HepG2 (cell line): Measurements from ENCODE around the gene CSE1L. TPM values are rescaled to one million over a fixed set of nuclear protein-coding genes. Genes with fewer than 3 reads are reported as not detected.

ENCODE experiments used
- ATAC-seq: fragments of 200-7000 bp; cut with Tn5 transposase; 3 replicates; pipeline ENCODE4 v1.9.1; 2020; ENCODE audit warnings: mild to moderate bottlenecking, moderate library complexity
- BruUV-seq: library from RNA; stranded (reverse); fragments of 400-500 nt; replicated peaks from 2 replicates; lab custom pipeline; 2021; lab: Mats Ljungman, UMichigan
- CTCF ChIA-PET: fragments of 300-600 bp; formaldehyde crosslinking; extraction: SDS; loops from one replicate; lab custom pipeline; 2021; ENCODE audit warnings: low total read pairs, inconsistent platforms, low intra/inter-chr PET ratio; lab: Yijun Ruan, JAX
- POLR2A ChIA-PET: fragments of 350-600 bp; sonication (Branson Sonifier 250); formaldehyde crosslinking; loops from one replicate; lab custom pipeline; 2020; ENCODE audit warnings: antibody characterized with exemption, inconsistent platforms; lab: Yijun Ruan, JAX
- DNase-seq: peaks from one replicate; pipeline ENCODE4 v3.0.0-alpha.2; 2015; ENCODE audit warnings: low spot score
- FAIRE-seq: peaks from 3 replicates; lab custom pipeline; 2011; peaks lifted over from hg19 to GRCh38; lab: Jason Lieb, UNC
- H2AFZ ChIP-seq: one replicate; pipeline ENCODE4 v1.6.1; 2011; ENCODE audit warnings: low read length, inconsistent platforms
- H3K27ac ChIP-seq: fragments of 300-600 bp; 3 replicates; pipeline ENCODE4 v1.8.0; 2011; ENCODE audit warnings: mixed run types, mild to moderate bottlenecking, mixed read lengths, low read length, inconsistent platforms; ENCODE audit not compliant: insufficient read depth; ENCODE audit errors: extremely low read length
- H3K27me3 ChIP-seq, 2 experiments: fragments of 200-600 bp in 1 of 2; 2 replicates in 1 of 2; 3 replicates in 1 of 2; pipeline versions ENCODE4 v1.6.0 to v1.8.0; 2011; ENCODE audit warnings: low read length in 2 of 2, mild to moderate bottlenecking in 2 of 2, moderate library complexity in 2 of 2, inconsistent platforms in 1 of 2; ENCODE audit not compliant: insufficient read depth in 2 of 2, control insufficient read depth in 1 of 2
- H3K36me3 ChIP-seq, 2 experiments: fragments of 200-600 bp in 1 of 2; replicated peaks in 1 of 2; 2 replicates in 1 of 2; 3 replicates in 1 of 2; pipeline versions ENCODE4 v1.5.1 to v1.8.0; 2011; ENCODE audit warnings: low read length in 2 of 2, inconsistent platforms in 1 of 2; ENCODE audit not compliant: insufficient read depth in 2 of 2, control insufficient read depth in 1 of 2
- H3K4me1 ChIP-seq: 2 replicates; pipeline ENCODE4 v1.5.1; 2012; ENCODE audit warnings: low read length, inconsistent platforms; ENCODE audit not compliant: insufficient read depth
- H3K4me2 ChIP-seq: 2 replicates; pipeline ENCODE4 v1.6.0; 2011; ENCODE audit warnings: low read depth, low read length, inconsistent platforms
- H3K4me3 ChIP-seq, 3 experiments: fragments of 200-600 bp in 1 of 3; sonication (generic), shearing (Covaris generic) in 1 of 3; replicated peaks in 1 of 3; 2 replicates each; pipeline ENCODE4 v1.5.1; 2011 to 2016; ENCODE audit warnings: low read length in 3 of 3, inconsistent platforms in 2 of 3, low read depth in 2 of 3, mild to moderate bottlenecking in 2 of 3, control low read depth in 1 of 3, mixed read lengths in 1 of 3; ENCODE audit not compliant: insufficient read depth in 1 of 3
- H3K79me2 ChIP-seq: one replicate; pipeline ENCODE4 v1.6.1; 2011; ENCODE audit warnings: low read length, inconsistent platforms; ENCODE audit not compliant: insufficient read depth
- H3K9ac ChIP-seq: 2 replicates; pipeline ENCODE4 v1.6.0; 2011; ENCODE audit warnings: mild to moderate bottlenecking, low read depth, low read length, inconsistent platforms; ENCODE audit not compliant: insufficient read depth
- H3K9me3 ChIP-seq: 2 replicates; pipeline ENCODE4 v1.5.1; 2012; ENCODE audit warnings: mild to moderate bottlenecking, low read length
- H4K20me1 ChIP-seq: 2 replicates; pipeline ENCODE4 v1.6.0; 2011; ENCODE audit warnings: inconsistent platforms, mild to moderate bottlenecking, low read length, moderate library complexity; ENCODE audit not compliant: insufficient read depth
- CENPT ChIP-seq: sonication (generic); formaldehyde crosslinking; IDR thresholded peaks from 2 replicates; pipeline ENCODE4 v1.8.0; 2022; ENCODE audit warnings: low read depth, mild to moderate bottlenecking, moderate library complexity, missing genetic modification reagents
- FOXO1 ChIP-seq: sonication (generic); formaldehyde crosslinking; IDR thresholded peaks from 2 replicates; pipeline ENCODE4 v1.4.0; 2020; ENCODE audit warnings: missing genetic modification reagents
- FOXP1 ChIP-seq, 2 experiments: fragments of 450-650 bp in 1 of 2; IDR thresholded peaks; 2 replicates each; pipeline ENCODE4 v1.6.1; 2017 to 2018; ENCODE audit warnings: antibody characterized with exemption in 1 of 2
- MAFG ChIP-seq: sonication (generic); formaldehyde crosslinking; IDR thresholded peaks from 2 replicates; pipeline ENCODE4 v1.5.1; 2020; ENCODE audit warnings: mild to moderate bottlenecking, missing genetic modification reagents
- POLR2A ChIP-seq, 2 experiments: IDR thresholded peaks; 2 replicates each; pipeline ENCODE4 v1.6.1; 2011; ENCODE audit warnings: low read depth in 2 of 2, low read length in 2 of 2, mild to moderate bottlenecking in 1 of 2, moderate library complexity in 1 of 2; ENCODE audit not compliant: insufficient read depth in 1 of 2
- RBM22 ChIP-seq: fragments of 200-400 bp; formaldehyde crosslinking; optimal IDR thresholded peaks from 2 replicates; pipeline ENCODE3; 2017; ENCODE audit warnings: mild to moderate bottlenecking, low read length, moderate library complexity
- SYNCRIP ChIP-seq: fragments of 200-400 bp; formaldehyde crosslinking; IDR thresholded peaks from 2 replicates; pipeline ENCODE4 v1.6.1; 2018; ENCODE audit warnings: mild to moderate bottlenecking, low read depth, low read length; ENCODE audit not compliant: insufficient read depth
- WGBS: methylation state at CpG from one replicate; pipeline ENCODE4 v1.1.6; 2017; ENCODE audit warnings: low lambda C conversion rate; 5-methylcytosine and 5-hydroxymethylcytosine counted together
- in situ Hi-C: cut with HindIII; loops from 2 replicates; pipeline ENCODE4 v1.10.0; 2017; ENCODE audit warnings: low pct_unique_long_range_greater_than_20kb; ENCODE audit not compliant: extremely low pct_ligation_motif_present
- intact Hi-C: fragments of 100-400 bp; cut with micrococcal nuclease; formaldehyde crosslinking; loops from one replicate; pipeline ENCODE4 v1.10.0; 2022; ENCODE audit not compliant: unreplicated experiment
- polyA plus RNA-seq, 8 experiments: library from polyadenylated mRNA; depleted of rRNA in 3 of 8; stranded (reverse) in 7 of 8; unstranded in 1 of 8; fragments of >200 nt; fragmentation: Illumina TruSeq in 4 of 8; extraction: Trizol in 4 of 8; gene quantifications; 2 replicates each; pipeline versions ENCODE4 v1.2.1 to v1.2.3, GENCODE V29; 2011 to 2016; ENCODE audit warnings: low read depth in 4 of 8, missing spikeins in 1 of 8, mixed read lengths in 1 of 8; ENCODE audit not compliant: insufficient read depth in 1 of 8
- total RNA-seq, 5 experiments: library from RNA; depleted of rRNA; stranded (reverse); fragments of >200 nt; fragmentation: Illumina TruSeq; extraction: Trizol; gene quantifications; 2 replicates each; pipeline ENCODE4 v1.2.3, GENCODE V29; 2016; ENCODE audit warnings: low read depth in 1 of 5
- TF ChIP-seq, protein P1 (sequence below): sonication (generic); formaldehyde crosslinking; IDR thresholded peaks from 2 replicates; pipeline ENCODE4 v1.5.0; 2020; ENCODE audit warnings: mild to moderate bottlenecking, missing genetic modification reagents, moderate library complexity
- TF ChIP-seq, protein P2 (sequence below): sonication (generic); formaldehyde crosslinking; IDR thresholded peaks from 2 replicates; pipeline ENCODE4 v1.8.1; 2023; ENCODE audit warnings: mild to moderate bottlenecking, missing genetic modification reagents

CSE1L gene
- total and polyA plus RNA-seq, 2 of the 13 experiments (the other 11 are each of a cell fraction or from before 2014, with no cell fraction given) = 56.9 to 258 TPM

DNA sequence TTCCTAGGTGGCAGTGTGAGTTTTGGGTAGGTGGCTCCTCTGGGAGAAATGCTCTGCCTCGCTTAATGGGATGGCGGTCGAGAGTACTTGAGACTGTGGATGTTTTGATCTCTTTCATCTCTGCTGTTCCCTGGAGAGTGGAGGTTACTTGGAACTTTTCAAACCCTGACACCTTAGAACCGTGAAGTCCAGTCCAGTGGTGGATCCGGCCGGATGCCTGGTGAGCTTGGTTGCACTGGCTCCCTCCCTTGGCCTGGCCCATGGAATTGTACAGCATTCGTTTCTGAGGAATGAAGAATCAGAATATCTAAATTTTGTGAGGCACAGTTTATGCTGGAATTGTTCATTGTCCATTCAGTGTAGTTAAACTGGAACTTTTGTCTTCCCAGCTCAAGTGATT lies 51.0 kb downstream of the CSE1L start:
- intact Hi-C loops (no loop called here), in situ Hi-C loops (no loop called here)
- no TSS peak for BruUV-seq
- Histone ChIP-seq H3K9ac (no peak overlapping the region), H3K27ac (no peak overlapping the region), H3K79me2 (no peaks in the 10 kb centered on the region), H3K9me3 (no peaks in the 10 kb centered on the region), H2AFZ (no peak overlapping the region), H3K4me1 (no peaks in the 10 kb centered on the region), H3K27me3 (no peaks in the 10 kb centered on the region), H3K4me2 (no peak overlapping the region), H4K20me1 (no peaks in the 10 kb centered on the region), H3K36me3 (peaks cover 32 to 78% of the 10 kb centered on the region in 2 experiments), H3K4me3 (no peak overlapping the region)
- ChIA-PET CTCF (no interaction called here), POLR2A (interaction anchor here (0.7 kb wide), 1 partner anchor 10 kb away, joined by 4 read pairs; no protein-coding TSS in a partner anchor)
- peak; percentile 18; the same call in 2 of the 3 replicates for ATAC-seq
- TF ChIP-seq SYNCRIP (no peak), MAFG (CRISPR knock-in tag) (no peak), FOXO1 (CRISPR knock-in tag) (no peak), POLR2A (IDR thresholded peaks at IDR 0.05; ENCODE audit: insufficient read depth in 1 of 2, low read depth in 2 of 2, low read length in 2 of 2) (peak in 1 of 2 experiments; percentile 39; a peak in 1 of 4 replicates), CENPT (CRISPR knock-in tag) (no peak), RBM22 (peak; percentile 92)
- FAIRE-seq = no peak
- DNase-seq = no peak
- 94% methylated on average over 7 of the region's 7 CpGs for WGBS

DNA sequence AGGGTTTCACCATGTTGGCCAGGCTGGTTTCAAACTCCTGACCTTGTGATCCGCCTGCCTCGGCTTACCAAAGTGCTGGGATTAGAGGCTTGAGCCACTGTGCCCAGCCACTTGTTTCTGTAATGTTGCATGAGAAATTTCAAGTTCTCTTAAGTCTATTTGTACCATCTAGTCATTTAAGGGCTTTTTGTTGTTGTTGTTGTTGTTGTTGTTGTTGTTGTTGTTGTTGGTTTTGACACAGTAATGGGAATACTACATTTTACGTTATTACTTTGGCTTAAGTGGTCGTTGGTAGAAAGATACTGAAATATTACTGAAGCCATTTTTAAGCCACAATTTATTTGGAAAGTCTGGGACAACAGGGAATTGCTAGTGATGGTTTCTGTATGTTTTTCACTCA lies 52.0 kb downstream of the CSE1L start:
- H3K9me3 ChIP-seq = no peaks in the 10 kb centered on the region
- peaks cover 36 to 78% of the 10 kb centered on the region in 2 experiments for H3K36me3 ChIP-seq
- POLR2A ChIA-PET = interaction anchor here (0.7 kb wide), 1 partner anchor 62 kb away, joined by 3 read pairs; no protein-coding TSS in a partner anchor
- ATAC-seq (no peak), DNase-seq (no peak), FAIRE-seq (no peak)
- H3K9ac ChIP-seq = no peak overlapping the region
- H3K4me2 ChIP-seq = no peak overlapping the region
- no peak overlapping the region for H3K27ac ChIP-seq
- no peaks in the 10 kb centered on the region for H3K4me1 ChIP-seq
- H4K20me1 ChIP-seq = no peaks in the 10 kb centered on the region
- TF ChIP-seq, protein P1, sequence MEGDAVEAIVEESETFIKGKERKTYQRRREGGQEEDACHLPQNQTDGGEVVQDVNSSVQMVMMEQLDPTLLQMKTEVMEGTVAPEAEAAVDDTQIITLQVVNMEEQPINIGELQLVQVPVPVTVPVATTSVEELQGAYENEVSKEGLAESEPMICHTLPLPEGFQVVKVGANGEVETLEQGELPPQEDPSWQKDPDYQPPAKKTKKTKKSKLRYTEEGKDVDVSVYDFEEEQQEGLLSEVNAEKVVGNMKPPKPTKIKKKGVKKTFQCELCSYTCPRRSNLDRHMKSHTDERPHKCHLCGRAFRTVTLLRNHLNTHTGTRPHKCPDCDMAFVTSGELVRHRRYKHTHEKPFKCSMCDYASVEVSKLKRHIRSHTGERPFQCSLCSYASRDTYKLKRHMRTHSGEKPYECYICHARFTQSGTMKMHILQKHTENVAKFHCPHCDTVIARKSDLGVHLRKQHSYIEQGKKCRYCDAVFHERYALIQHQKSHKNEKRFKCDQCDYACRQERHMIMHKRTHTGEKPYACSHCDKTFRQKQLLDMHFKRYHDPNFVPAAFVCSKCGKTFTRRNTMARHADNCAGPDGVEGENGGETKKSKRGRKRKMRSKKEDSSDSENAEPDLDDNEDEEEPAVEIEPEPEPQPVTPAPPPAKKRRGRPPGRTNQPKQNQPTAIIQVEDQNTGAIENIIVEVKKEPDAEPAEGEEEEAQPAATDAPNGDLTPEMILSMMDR (CRISPR knock-in tag) = no peak
- TF ChIP-seq FOXP1 (IDR thresholded peaks at IDR 0.05) (peak; percentile 96), FOXP1 (CRISPR knock-in tag; IDR thresholded peaks at IDR 0.05) (no peak)
- TF ChIP-seq, protein P2, sequence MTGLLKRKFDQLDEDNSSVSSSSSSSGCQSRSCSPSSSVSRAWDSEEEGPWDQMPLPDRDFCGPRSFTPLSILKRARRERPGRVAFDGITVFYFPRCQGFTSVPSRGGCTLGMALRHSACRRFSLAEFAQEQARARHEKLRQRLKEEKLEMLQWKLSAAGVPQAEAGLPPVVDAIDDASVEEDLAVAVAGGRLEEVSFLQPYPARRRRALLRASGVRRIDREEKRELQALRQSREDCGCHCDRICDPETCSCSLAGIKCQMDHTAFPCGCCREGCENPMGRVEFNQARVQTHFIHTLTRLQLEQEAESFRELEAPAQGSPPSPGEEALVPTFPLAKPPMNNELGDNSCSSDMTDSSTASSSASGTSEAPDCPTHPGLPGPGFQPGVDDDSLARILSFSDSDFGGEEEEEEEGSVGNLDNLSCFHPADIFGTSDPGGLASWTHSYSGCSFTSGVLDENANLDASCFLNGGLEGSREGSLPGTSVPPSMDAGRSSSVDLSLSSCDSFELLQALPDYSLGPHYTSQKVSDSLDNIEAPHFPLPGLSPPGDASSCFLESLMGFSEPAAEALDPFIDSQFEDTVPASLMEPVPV (CRISPR knock-in tag) = no peak
- intact Hi-C loops = no loop called here
- H3K27me3 ChIP-seq = no peaks in the 10 kb centered on the region
- in situ Hi-C loops = no loop called here
- H2AFZ ChIP-seq = no peak overlapping the region
- no peaks in the 10 kb centered on the region for H3K79me2 ChIP-seq
- CTCF ChIA-PET = no interaction called here
- no TSS peak for BruUV-seq
- WGBS = 95% methylated on average over 4 of the region's 4 CpGs
- no peak overlapping the region for H3K4me3 ChIP-seq
